Effector memory CD4-positive, alpha-beta T cell (primary cell): Measurements from ENCODE around the gene CNFN.

Experiments used
- DNase-seq, 3 donors: peaks; one replicate each; pipeline ENCODE4 v3.0.0-alpha.2; 2020
- H3K27ac ChIP-seq: 2 replicates; pipeline ENCODE4 v1.7.0; 2013; ENCODE audit warnings: mild to moderate bottlenecking, low read length, moderate library complexity; ENCODE audit not compliant: insufficient read depth, poor library complexity, severe bottlenecking
- H3K27me3 ChIP-seq: replicated peaks from 2 replicates; pipeline ENCODE4 v1.7.0; 2013; ENCODE audit warnings: mild to moderate bottlenecking, low read length; ENCODE audit not compliant: insufficient read depth, control insufficient read depth, poor library complexity, severe bottlenecking
- H3K36me3 ChIP-seq: 2 replicates; pipeline ENCODE4 v1.7.0; 2013; ENCODE audit warnings: mild to moderate bottlenecking, low read length, moderate library complexity; ENCODE audit not compliant: control insufficient read depth, insufficient read depth
- H3K4me1 ChIP-seq: 2 replicates; pipeline ENCODE4 v1.7.0; 2013; ENCODE audit warnings: low read length, mild to moderate bottlenecking; ENCODE audit not compliant: control insufficient read depth, insufficient read depth, poor library complexity, severe bottlenecking
- H3K4me3 ChIP-seq: 2 replicates; pipeline ENCODE4 v1.7.0; 2013; ENCODE audit warnings: low read length, low read depth, mild to moderate bottlenecking; ENCODE audit not compliant: insufficient read depth, poor library complexity, severe bottlenecking
- H3K9me3 ChIP-seq: 2 replicates; pipeline ENCODE4 v1.7.0; 2013; ENCODE audit warnings: mild to moderate bottlenecking, low read length, moderate library complexity; ENCODE audit not compliant: control insufficient read depth
- total RNA-seq, 3 donors: gene quantifications; one replicate each; lab custom pipeline; 2026; lab: John Stamatoyannopoulos, UW

Gene CNFN
- 0 reads per million in 3 donors for total RNA-seq

DNA sequence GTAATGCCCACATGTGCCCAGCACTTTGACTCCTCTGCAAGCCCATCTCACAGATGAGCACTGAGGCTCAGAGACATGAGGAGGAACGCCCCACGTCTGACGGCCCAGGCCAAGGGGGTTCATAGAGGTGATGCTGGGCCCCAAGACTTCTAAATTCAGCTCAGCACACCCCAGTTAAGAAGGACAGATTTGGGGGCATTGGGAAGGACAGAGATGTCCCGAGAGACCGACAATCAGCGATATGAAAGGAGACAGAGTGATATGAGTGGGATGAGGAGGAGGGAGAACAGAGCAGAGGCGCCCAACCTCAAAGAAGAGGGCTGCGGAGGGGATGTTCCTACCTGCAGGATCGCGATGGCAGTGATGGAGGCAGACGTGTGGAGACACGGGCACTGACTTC is at the start of gene CNFN:
Gene CNFN, minus strand, starts transcription at position 399 of the 400 bp plus-strand sequence. CDS start 1,260 bp downstream, outside the sequence.
- no peak within 1 kb of the TSS for H3K4me3 ChIP-seq
- H3K9me3 ChIP-seq: no peaks in the 10 kb centered on the region
- H3K4me1 ChIP-seq: peaks cover 7% of the 10 kb centered on the region
- H3K27me3 ChIP-seq: peaks cover 9% of the 10 kb centered on the region
- H3K36me3 ChIP-seq: no peaks in the 10 kb centered on the region
- H3K27ac ChIP-seq: no peak within 1 kb of the TSS
- DNase-seq: no peak

GRCh38 chr19:42436006-42436405 is 45.9 kb upstream of the CNFN start:
- Histone ChIP-seq H3K9me3 (no peaks in the 10 kb centered on the region), H3K4me3 (no peak overlapping the region), H3K27me3 (no peaks in the 10 kb centered on the region), H3K4me1 (peaks cover 9% of the 10 kb centered on the region), H3K36me3 (no peaks in the 10 kb centered on the region), H3K27ac (no peak overlapping the region)
- DNase-seq: no peak

DNA sequence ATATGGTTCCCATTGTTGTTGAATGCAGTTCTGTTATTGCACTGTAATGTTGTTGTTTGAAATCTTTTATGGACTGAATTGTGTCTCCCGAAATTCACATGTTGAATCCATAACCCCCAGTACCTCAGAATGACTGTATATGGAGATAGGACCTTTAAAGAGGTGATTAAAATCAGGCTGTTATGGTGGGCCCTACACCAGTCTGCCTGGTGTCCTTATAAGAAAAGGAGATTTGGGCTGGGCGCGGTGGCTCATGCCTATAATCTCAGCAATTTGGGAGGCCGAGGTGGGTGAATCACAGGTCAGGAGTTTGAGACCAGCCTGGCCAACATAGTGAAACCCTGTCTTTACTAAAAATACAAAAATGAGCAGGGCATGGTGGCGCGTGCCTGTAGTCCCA is 45.2 kb upstream of the CNFN start:
- H3K27me3 ChIP-seq: no peaks in the 10 kb centered on the region
- no peak overlapping the region for H3K4me3 ChIP-seq
- H3K4me1 ChIP-seq: peaks cover 2% of the 10 kb centered on the region
- H3K36me3 ChIP-seq: no peaks in the 10 kb centered on the region
- no peak overlapping the region for H3K27ac ChIP-seq
- no peaks in the 10 kb centered on the region for H3K9me3 ChIP-seq
- no peak for DNase-seq

- Histone ChIP-seq H3K27ac (no peak overlapping the region), H3K36me3 (no peaks in the 10 kb centered on the region), H3K9me3 (no peaks in the 10 kb centered on the region), H3K4me1 (no peaks in the 10 kb centered on the region), H3K27me3 (no peaks in the 10 kb centered on the region), H3K4me3 (no peak overlapping the region)
- peak; percentile 38 to 56 (median 43) for DNase-seq
Observed at GRCh38 chr19:42433503-42434260, 43.6 kb upstream of the CNFN start.

DNA sequence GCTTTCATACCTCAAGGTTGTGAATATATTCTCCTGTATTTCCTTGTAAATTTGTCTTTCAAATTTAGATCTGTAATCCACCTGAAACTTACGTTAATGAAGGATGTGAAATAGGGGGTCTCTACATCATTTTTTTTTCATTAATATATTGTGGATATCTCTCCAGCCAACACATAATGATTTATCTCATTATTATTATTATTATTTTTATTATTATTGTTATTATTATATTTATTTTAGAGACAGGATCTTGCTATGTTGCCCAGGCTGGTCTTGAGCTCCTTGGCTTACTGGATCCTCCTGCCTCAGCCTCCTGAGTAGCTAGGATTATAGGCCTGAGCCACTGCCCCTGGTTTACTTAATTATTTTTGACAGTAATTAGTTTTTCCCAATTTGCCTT is 41.4 kb upstream of the CNFN start:
- Histone ChIP-seq H3K4me1 (no peaks in the 10 kb centered on the region), H3K27ac (no peak overlapping the region), H3K9me3 (no peaks in the 10 kb centered on the region), H3K36me3 (no peaks in the 10 kb centered on the region), H3K4me3 (no peak overlapping the region), H3K27me3 (no peaks in the 10 kb centered on the region)
- no peak for DNase-seq

DNA sequence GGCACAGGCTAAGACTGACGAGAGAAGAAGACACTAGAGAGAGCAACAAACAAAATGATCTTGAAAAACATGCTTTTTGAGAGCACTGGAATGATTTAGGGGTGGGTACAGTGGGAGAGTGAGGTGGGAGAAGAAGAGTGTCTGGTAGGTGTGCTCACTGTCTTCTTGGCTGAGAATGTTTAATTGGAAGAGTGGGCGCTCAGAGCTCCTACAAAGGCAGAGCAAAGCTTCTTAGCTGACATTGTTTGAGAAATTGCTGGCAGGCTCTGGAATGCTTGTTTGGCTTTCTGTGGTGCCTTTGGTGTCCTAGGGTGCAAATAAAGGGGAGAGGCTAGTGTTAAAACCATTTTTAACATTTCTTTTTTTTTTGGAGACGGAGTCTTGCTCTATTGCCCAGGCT is 38.6 kb upstream of the CNFN start:
- H3K4me1 ChIP-seq: peaks cover 7% of the 10 kb centered on the region
- no peaks in the 10 kb centered on the region for H3K9me3 ChIP-seq
- no peaks in the 10 kb centered on the region for H3K27me3 ChIP-seq
- H3K36me3 ChIP-seq: no peaks in the 10 kb centered on the region
- no peak for DNase-seq
- no peak overlapping the region for H3K4me3 ChIP-seq
- H3K27ac ChIP-seq: no peak overlapping the region

GRCh38 chr19:42427313-42427712 is 37.2 kb upstream of the CNFN start, which contains the start of gene LIPE:
TSS of gene LIPE (minus strand) at chr19:42427388. CDS start at chr19:42427149, 239 bp downstream.
- H3K4me3 ChIP-seq: no peak within 1 kb of the TSS
- H3K9me3 ChIP-seq: no peaks in the 10 kb centered on the region
- DNase-seq: no peak
- H3K27ac ChIP-seq: no peak within 1 kb of the TSS
- no peaks in the 10 kb centered on the region for H3K36me3 ChIP-seq
- no peaks in the 10 kb centered on the region for H3K27me3 ChIP-seq
- peaks cover 17% of the 10 kb centered on the region for H3K4me1 ChIP-seq

DNA sequence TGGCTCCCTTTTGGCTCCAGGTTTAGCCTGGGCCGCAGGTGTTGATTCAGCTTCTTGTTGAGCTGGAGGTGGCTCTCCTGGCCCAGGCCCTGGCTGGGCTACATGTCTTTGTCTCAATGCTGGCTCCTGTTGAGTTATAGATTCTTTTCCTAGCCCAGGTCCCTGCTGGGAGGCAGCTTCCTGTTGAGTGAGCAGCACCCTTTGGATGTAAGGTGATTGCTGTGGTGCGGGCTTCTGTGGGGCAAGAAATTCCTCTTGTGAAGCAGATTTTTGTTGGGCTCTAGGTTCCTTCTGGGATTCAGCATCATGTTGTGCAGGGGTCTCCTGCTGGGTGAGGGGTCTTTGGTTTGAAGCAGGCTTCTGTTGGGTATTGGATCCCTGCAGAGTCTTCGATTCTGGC is 36.5 kb upstream of the CNFN start:
- no peak for DNase-seq
- Histone ChIP-seq H3K9me3 (no peaks in the 10 kb centered on the region), H3K4me3 (no peak overlapping the region)

DNA sequence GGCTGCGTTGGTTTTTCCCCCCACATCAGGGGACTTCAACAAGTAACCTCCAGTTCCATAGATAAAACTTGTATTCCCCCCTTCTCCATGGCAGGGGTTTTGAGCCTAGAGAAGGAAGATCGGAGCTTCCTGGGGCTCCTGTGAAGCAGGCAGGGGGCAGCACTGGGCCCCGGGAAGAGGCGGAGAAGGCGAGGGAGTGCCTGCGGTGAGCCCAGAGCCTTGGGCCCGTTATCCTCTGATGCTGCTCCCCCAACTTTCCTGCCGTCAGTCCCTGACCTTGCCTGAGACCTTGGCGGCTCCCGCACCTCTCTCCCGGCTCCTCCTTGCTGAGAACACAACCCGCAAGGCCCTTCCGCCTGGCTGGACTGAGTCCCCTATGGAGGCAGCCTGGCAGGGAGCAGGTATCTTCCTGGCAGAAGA is 34.6 kb upstream of the CNFN start:
- Histone ChIP-seq H3K27me3 (no peaks in the 10 kb centered on the region), H3K9me3 (no peaks in the 10 kb centered on the region), H3K27ac (no peak overlapping the region), H3K36me3 (no peaks in the 10 kb centered on the region), H3K4me1 (peaks cover 24% of the 10 kb centered on the region), H3K4me3 (no peak overlapping the region)
- no peak for DNase-seq

More for the DNA sequence above, 36.5 kb upstream of the CNFN start:
- Histone ChIP-seq H3K36me3 (no peaks in the 10 kb centered on the region), H3K4me1 (peaks cover 23% of the 10 kb centered on the region), H3K27me3 (no peaks in the 10 kb centered on the region), H3K27ac (no peak overlapping the region)

DNA sequence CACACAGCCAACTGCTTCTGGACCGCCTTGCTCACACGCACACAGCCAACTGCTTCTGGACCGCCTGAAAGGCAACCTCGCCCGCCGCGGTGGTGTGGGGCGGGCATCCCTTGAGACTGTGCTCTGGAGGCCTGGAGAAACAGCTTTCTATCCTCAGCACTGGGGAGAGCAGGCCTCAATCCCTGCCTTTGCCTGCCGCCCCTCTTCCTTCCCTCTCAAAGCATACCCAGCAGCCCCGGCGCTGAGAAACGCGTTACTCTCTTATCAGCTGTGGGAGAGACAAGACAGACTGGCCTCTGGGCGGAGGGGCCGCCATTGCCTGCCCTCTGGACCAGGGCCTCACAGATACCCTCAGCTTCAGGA is 34.2 kb upstream of the CNFN start:
- Histone ChIP-seq H3K27me3 (no peaks in the 10 kb centered on the region), H3K27ac (no peak overlapping the region), H3K4me3 (peak overlapping the region; percentile 80), H3K9me3 (no peaks in the 10 kb centered on the region), H3K4me1 (peaks cover 27% of the 10 kb centered on the region), H3K36me3 (no peaks in the 10 kb centered on the region)
- DNase-seq: no peak
